ENCODE results near the gene TRPV5.

The TRPV5 gene

DNA sequence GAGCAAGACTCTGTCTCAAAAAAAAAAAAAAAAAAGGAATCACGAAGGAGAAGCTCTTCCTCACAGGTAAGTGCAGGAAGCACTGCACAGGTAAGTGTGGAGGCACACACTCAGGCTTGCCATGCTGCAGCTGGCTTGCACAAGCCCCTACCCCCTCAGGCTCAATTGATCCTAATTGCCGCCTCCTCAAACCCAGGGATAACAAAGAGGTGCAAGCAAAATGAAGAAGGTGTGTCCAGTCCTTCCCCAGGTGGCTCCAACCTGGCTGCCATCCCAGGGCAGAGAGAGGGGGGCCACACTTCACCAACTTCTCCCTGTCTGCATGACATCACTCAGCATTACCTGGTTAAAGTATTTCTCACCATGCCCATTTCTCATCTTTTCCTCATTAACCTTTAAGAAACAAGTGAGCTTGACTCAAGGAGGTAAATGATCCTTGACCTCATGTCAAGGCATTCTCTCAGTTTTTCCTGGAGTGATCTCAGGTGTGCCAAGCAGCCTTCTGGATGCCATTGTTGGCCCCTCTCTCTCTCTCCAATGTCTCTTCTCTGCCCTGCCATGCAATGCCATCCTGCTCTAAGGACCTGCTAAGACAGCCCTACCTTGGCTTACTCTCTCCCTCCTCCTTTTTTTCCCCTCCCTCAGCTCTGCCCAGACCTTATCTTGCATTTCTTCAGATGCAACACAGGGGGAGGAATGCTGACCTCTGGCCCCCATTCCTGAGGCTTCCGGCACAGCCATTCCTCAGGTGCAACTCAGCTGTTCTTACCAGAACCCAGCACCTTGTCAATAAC lies 35.0 kb downstream of the TRPV5 start:
- TF ChIP-seq, protein P1, sequence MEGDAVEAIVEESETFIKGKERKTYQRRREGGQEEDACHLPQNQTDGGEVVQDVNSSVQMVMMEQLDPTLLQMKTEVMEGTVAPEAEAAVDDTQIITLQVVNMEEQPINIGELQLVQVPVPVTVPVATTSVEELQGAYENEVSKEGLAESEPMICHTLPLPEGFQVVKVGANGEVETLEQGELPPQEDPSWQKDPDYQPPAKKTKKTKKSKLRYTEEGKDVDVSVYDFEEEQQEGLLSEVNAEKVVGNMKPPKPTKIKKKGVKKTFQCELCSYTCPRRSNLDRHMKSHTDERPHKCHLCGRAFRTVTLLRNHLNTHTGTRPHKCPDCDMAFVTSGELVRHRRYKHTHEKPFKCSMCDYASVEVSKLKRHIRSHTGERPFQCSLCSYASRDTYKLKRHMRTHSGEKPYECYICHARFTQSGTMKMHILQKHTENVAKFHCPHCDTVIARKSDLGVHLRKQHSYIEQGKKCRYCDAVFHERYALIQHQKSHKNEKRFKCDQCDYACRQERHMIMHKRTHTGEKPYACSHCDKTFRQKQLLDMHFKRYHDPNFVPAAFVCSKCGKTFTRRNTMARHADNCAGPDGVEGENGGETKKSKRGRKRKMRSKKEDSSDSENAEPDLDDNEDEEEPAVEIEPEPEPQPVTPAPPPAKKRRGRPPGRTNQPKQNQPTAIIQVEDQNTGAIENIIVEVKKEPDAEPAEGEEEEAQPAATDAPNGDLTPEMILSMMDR (conservative IDR thresholded peaks at IDR 0.05; ENCODE audit: control insufficient read depth, insufficient read depth, low read depth, low read length), result no peak
- H3K4me3 ChIP-seq (ENCODE audit: control insufficient read depth, low read depth, low read length), result no peak overlapping the region
- DNase-seq (ENCODE audit: low read depth), result no peak

DNA sequence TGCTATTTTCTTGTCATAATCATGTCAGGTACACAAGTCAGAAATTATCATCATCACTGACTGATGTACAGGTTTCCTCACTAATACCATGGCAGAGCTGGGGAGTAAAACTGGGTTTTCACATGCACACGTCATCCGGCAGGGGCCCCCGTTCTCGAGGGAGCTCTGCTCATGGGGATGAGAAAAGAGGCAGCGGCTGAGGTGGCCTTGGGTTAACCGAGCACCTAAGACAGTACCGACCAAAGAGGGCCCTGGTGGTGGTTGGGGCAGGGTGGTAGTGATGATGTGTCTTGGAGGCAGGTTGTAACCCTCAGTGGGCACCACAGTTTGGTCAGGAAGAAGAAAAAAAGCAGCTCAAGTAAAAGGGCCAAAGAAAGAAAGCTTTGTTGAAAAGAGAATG lies 35.9 kb downstream of the TRPV5 start:
- TF ChIP-seq, protein P1 (conservative IDR thresholded peaks at IDR 0.05; ENCODE audit: control insufficient read depth, insufficient read depth, low read depth, low read length), result no peak
- no peak for DNase-seq (ENCODE audit: low read depth)
- no peak overlapping the region for H3K4me3 ChIP-seq (ENCODE audit: control insufficient read depth, low read depth, low read length)

DNA sequence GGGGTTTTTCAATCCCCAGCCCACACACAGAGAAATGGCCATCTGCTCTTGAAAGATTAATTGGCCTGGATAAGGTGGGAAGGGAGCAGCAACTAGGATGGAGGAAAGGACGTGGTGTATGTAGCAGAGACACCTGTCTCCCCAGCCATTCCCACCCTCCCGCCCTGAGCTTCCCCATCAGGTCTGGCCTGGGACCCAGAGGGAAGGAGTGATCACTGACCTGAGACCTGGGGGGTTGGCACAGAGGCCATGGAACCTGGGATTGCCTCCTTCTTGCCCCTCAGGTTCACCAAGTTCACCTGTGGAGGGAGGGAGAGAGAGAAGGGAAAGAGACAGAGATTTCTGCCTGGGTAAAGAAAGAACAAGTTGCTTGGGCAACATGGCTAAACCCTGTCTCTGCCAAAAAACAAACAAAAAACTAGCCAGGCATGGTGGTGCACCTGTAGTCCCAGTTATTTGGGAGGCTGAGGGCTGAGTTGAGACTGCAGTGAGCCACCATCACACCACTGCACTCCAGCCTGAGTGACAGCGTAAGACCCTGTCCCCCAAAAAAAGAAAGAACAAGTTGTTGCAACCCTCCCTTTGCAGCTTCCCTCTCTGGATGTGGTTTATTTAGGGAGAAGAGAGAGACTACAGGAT lies 36.7 kb downstream of the TRPV5 start:
- H3K4me3 ChIP-seq (ENCODE audit: control insufficient read depth, low read depth, low read length), result no peak overlapping the region
- TF ChIP-seq, protein P1 (conservative IDR thresholded peaks at IDR 0.05; ENCODE audit: control insufficient read depth, insufficient read depth, low read depth, low read length), result no peak
- no peak for DNase-seq (ENCODE audit: low read depth)

DNA sequence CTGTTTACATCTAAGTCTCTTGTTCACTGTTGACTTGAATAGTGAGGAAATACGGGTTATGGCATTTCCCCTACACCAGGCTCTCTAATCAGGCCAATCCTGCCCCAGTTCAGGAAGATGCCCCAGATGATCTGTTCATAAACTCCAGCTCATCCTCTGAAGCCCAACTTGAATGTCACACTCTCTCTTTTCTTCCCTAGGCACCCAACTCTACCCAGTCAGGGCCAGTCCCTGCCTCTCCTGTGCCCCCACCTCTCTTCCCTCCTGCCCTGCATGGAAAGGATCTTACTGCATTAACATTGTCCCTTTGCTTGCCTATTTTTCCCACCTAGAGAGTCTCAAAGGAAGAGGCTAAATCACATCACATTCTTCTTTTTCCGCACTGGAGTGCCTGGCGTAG lies 37.4 kb downstream of the TRPV5 start:
- TF ChIP-seq, protein P1 (conservative IDR thresholded peaks at IDR 0.05; ENCODE audit: control insufficient read depth, insufficient read depth, low read depth, low read length), result no peak
- no peak for DNase-seq (ENCODE audit: low read depth)
- H3K4me3 ChIP-seq (ENCODE audit: control insufficient read depth, low read depth, low read length), result no peak overlapping the region

DNA sequence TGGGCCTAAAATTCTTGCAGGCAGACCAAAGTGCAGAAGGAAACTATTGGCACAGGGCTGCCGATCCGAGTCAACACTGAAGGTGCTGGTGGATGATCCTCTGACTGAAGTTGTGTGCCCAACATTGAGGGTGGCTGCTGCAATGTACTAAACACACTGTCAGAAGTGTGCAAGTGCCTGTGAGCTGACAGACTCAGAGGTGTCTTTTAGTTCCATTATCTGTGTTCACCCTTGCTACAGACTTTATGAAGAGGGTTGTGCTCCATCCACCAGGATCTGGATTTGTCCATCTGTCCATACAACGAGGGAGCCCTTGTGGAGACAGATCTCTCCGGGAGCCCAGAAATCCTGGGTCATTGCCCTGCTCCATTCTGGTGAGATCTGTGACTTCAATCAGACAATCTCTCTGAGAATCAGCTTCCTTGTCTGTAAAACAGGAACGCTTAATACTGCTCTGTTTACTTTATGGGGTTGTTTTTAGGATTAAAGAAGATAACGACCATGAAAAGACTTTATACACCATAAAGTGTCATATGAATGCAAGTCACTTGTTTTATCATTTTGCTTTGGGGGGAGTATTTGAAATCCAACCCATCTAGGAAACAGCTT lies 38.5 kb downstream of the TRPV5 start:
- DNase-seq (ENCODE audit: low read depth), result no peak
- TF ChIP-seq, protein P1 (conservative IDR thresholded peaks at IDR 0.05; ENCODE audit: control insufficient read depth, insufficient read depth, low read depth, low read length), result no peak

DNA sequence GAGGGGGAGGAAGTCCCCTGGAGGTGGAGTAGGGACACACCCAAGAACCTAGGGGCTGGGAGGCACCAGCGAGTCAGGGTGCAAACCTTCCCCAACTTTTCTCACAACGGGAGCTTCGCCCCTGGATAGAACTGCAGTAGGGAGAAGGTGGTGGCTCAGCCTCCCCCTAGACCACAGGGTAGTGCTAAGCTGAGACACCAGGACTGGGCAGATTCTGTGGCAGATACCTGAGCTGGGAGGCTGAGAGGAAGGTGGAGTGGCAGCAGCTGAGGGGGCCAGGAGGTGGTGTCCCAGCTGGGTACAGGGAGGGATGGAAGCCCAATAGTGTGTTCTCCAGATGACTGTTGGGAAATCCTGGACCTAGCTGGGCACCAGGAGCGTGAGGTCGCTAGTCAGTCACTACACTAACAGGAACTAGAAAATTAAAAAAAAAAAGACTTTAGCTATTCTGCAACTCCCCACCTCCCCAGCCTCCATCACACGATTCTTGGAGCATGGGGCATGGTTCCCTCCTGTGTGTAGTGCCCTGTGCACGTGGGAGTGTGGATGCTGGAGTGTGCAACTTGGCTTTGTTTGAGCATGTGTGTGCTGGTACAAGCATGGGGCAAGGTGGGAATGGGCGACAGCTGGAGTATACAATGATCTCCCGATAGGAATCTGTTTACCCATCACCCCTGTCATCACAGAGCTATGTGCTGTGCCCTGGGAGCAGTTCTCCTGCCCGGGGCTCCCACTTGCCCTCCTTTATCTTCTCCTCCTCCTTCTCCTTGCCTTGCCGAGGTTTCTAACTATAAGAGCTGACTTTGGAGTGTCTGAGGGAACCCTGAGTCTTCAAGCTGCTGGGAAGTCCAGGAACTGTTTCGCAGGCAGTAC lies 39.2 kb downstream of the TRPV5 start:
- no peak overlapping the region for H3K4me3 ChIP-seq (ENCODE audit: control insufficient read depth, low read depth, low read length)
- TF ChIP-seq, protein P1 (conservative IDR thresholded peaks at IDR 0.05; ENCODE audit: control insufficient read depth, insufficient read depth, low read depth, low read length), result no peak
- DNase-seq (ENCODE audit: low read depth), result no peak

More for the DNA sequence above, 38.5 kb downstream of the TRPV5 start:
- H3K4me3 ChIP-seq (ENCODE audit: control insufficient read depth, low read depth, low read length), result no peak overlapping the region
